ENCODE results near the gene FAM90A26. TPM values are rescaled to one million over a fixed set of nuclear protein-coding genes. Genes with fewer than 3 reads are reported as not detected.
"Not testable (repeated sequence)": the region's sequence is repeated elsewhere in the genome, so short reads cannot be mapped to it uniquely, and the experiment has no call there.

The FAM90A26 gene
- not detected in 2 replicates for polyA plus RNA-seq (2012; rRNA removed)
- not detected in 2 replicates for polyA plus RNA-seq (2012; cell fraction: cytosol; rRNA removed)
- not detected in 2 replicates for polyA plus RNA-seq (2012; cell fraction: nucleus; rRNA removed)

GRCh38 chr4:9169791-9170459, at the start of gene FAM90A26:
FAM90A26 (plus strand) TSS chr4:9170409; CDS start chr4:9173173, 2,764 bp downstream.
- H4K20me1 ChIP-seq (ENCODE audit: insufficient read depth); POLR2A ChIA-PET; H3K79me2 ChIP-seq (ENCODE audit: insufficient read depth); H3K9ac ChIP-seq; H3F3A ChIP-seq (replicated peaks; ENCODE audit: insufficient read depth); DNase-seq; CTCF ChIA-PET; H3K36me3 ChIP-seq (replicated peaks in 1 of 2; ENCODE audit: control insufficient read depth in 1 of 2, insufficient read depth in 2 of 2, low read length in 1 of 2); H3K27me3 ChIP-seq (ENCODE audit: insufficient read depth); H3K4me3 ChIP-seq (ENCODE audit: low read depth in 2 of 2, low read length in 1 of 2); H3K9me3 ChIP-seq; H3K27ac ChIP-seq (ENCODE audit: low read depth in 2 of 2, low read length in 1 of 2); H2AFZ ChIP-seq (ENCODE audit: low read depth); H3K4me2 ChIP-seq; H3K4me1 ChIP-seq (ENCODE audit: control insufficient read depth in 1 of 2, insufficient read depth in 2 of 2, low read depth in 1 of 2, low read length in 1 of 2); H3K9me2 ChIP-seq: not testable (repeated sequence)
- no CpG with 5 or more reads among the region's 11 CpGs for WGBS (ENCODE audit: low lambda C conversion rate)

GRCh38 chr4:9122711-9123110, 47.5 kb upstream of the FAM90A26 start:
- CTCF ChIA-PET: interaction anchor here (1.9 kb wide), 1 partner anchor 122 kb away, joined by 4 read pairs; no protein-coding TSS in a partner anchor
- 13% methylated on average over 8 of the region's 8 CpGs for WGBS (ENCODE audit: low lambda C conversion rate)
- H3K36me3 ChIP-seq (replicated peaks in 1 of 2; ENCODE audit: control insufficient read depth in 1 of 2, insufficient read depth in 2 of 2, low read length in 1 of 2); H3K9ac ChIP-seq; H3F3A ChIP-seq (replicated peaks; ENCODE audit: insufficient read depth); H3K9me2 ChIP-seq; H3K27ac ChIP-seq (ENCODE audit: low read depth in 2 of 2, low read length in 1 of 2); H3K4me1 ChIP-seq (ENCODE audit: control insufficient read depth in 1 of 2, insufficient read depth in 2 of 2, low read depth in 1 of 2, low read length in 1 of 2); H3K79me2 ChIP-seq (ENCODE audit: insufficient read depth); H3K9me3 ChIP-seq; H2AFZ ChIP-seq (ENCODE audit: low read depth); H4K20me1 ChIP-seq (ENCODE audit: insufficient read depth); DNase-seq; POLR2A ChIA-PET: not testable (repeated sequence)
- Histone ChIP-seq H3K4me3 (ENCODE audit: low read depth in 2 of 2, low read length in 1 of 2) (peak overlapping the region in 1 of 2 experiments; percentile 23; a peak in 1 of 4 replicates), H3K4me2 (peak overlapping the region; percentile 60; the same call in 1 of the 2 replicates), H3K27me3 (ENCODE audit: insufficient read depth) (peaks cover 27% of the 10 kb centered on the region)

- H4K20me1 ChIP-seq (ENCODE audit: insufficient read depth); H3F3A ChIP-seq (replicated peaks; ENCODE audit: insufficient read depth); H3K79me2 ChIP-seq (ENCODE audit: insufficient read depth); H3K27ac ChIP-seq (ENCODE audit: low read depth in 2 of 2, low read length in 1 of 2); H3K36me3 ChIP-seq (replicated peaks in 1 of 2; ENCODE audit: control insufficient read depth in 1 of 2, insufficient read depth in 2 of 2, low read length in 1 of 2); H3K9me2 ChIP-seq; H3K9ac ChIP-seq; H3K4me1 ChIP-seq (ENCODE audit: control insufficient read depth in 1 of 2, insufficient read depth in 2 of 2, low read depth in 1 of 2, low read length in 1 of 2); H2AFZ ChIP-seq (ENCODE audit: low read depth); POLR2A ChIA-PET; H3K4me3 ChIP-seq (ENCODE audit: low read depth in 2 of 2, low read length in 1 of 2); H3K9me3 ChIP-seq: not testable (repeated sequence)
- 1% methylated on average over 11 of the region's 13 CpGs for WGBS (ENCODE audit: low lambda C conversion rate)
- CTCF ChIA-PET: interaction anchor here (1.9 kb wide), 1 partner anchor 123 kb away, joined by 4 read pairs; no protein-coding TSS in a partner anchor
- Histone ChIP-seq H3K27me3 (ENCODE audit: insufficient read depth) (peaks cover 27% of the 10 kb centered on the region), H3K4me2 (peak overlapping the region; percentile 60)
- peak; percentile 25 for DNase-seq
- TF ChIP-seq CTCF (IDR thresholded peaks at IDR 0.05) (peak; percentile 85), RAD21 (IDR thresholded peaks at IDR 0.05; ENCODE audit: low read length) (peak; percentile 67), SMC3 (IDR thresholded peaks at IDR 0.05; ENCODE audit: low read depth, low read length) (peak; percentile 47)
Measured at GRCh38 chr4:9123572-9124007, 46.6 kb upstream of the FAM90A26 start.
